ENCODE data around the gene UPF1.
"Not testable (repeated sequence)": the region's sequence is repeated elsewhere in the genome, so short reads cannot be mapped to it uniquely, and the experiment has no call there.

Gene UPF1

GRCh38 chr19:18799389-18799970, 32.3 kb upstream of the UPF1 start:
- DNase-seq (ENCODE audit: low read depth), result no peak

- DNase-seq (ENCODE audit: low read depth), result no peak
Observed at GRCh38 chr19:18800079-18800478, 31.7 kb upstream of the UPF1 start.

- DNase-seq (ENCODE audit: low read depth), result no peak
Observed at GRCh38 chr19:18800636-18801035, 31.1 kb upstream of the UPF1 start.

- DNase-seq (ENCODE audit: low read depth), result no peak
Observed at GRCh38 chr19:18802354-18802753, 29.4 kb upstream of the UPF1 start.

- DNase-seq (ENCODE audit: low read depth), result no peak
Observed at GRCh38 chr19:18803550-18804138, 28.1 kb upstream of the UPF1 start.

- DNase-seq (ENCODE audit: low read depth), result no peak
Observed at GRCh38 chr19:18804139-18804601, 27.6 kb upstream of the UPF1 start.

GRCh38 chr19:18804643-18805042, 27.1 kb upstream of the UPF1 start:
- no peak for DNase-seq (ENCODE audit: low read depth)

GRCh38 chr19:18807861-18808331, 23.9 kb upstream of the UPF1 start:
- DNase-seq (ENCODE audit: low read depth), result no peak

- DNase-seq (ENCODE audit: low read depth), result no peak
Observed at GRCh38 chr19:18809149-18809868, 22.4 kb upstream of the UPF1 start.

GRCh38 chr19:18811638-18812037, 20.1 kb upstream of the UPF1 start:
- DNase-seq (ENCODE audit: low read depth), result not testable (repeated sequence)

GRCh38 chr19:18814063-18814462, 17.7 kb upstream of the UPF1 start:
- no peak for DNase-seq (ENCODE audit: low read depth)

GRCh38 chr19:18815673-18816072, 16.1 kb upstream of the UPF1 start:
- DNase-seq (ENCODE audit: low read depth), result no peak

- not testable (repeated sequence) for DNase-seq (ENCODE audit: low read depth)
Observed at GRCh38 chr19:18816645-18817044, 15.1 kb upstream of the UPF1 start.

- no peak for DNase-seq (ENCODE audit: low read depth)
Observed at GRCh38 chr19:18817574-18817973, 14.2 kb upstream of the UPF1 start.

GRCh38 chr19:18828786-18829185, 3.0 kb upstream of the UPF1 start:
- no peak for DNase-seq (ENCODE audit: low read depth)

- DNase-seq (ENCODE audit: low read depth), result no peak
Observed at GRCh38 chr19:18830488-18830887, 1.3 kb upstream of the UPF1 start.

GRCh38 chr19:18832306-18833140, 764 bp downstream of the UPF1 start:
- peak; percentile 25 for DNase-seq (ENCODE audit: low read depth)

- no peak for DNase-seq (ENCODE audit: low read depth)
Observed at GRCh38 chr19:18833141-18833476, 1.4 kb downstream of the UPF1 start.

GRCh38 chr19:18833849-18834643, 2.3 kb downstream of the UPF1 start:
- DNase-seq (ENCODE audit: low read depth), result no peak

GRCh38 chr19:18834644-18834984, 2.9 kb downstream of the UPF1 start:
- no peak for DNase-seq (ENCODE audit: low read depth)

- DNase-seq (ENCODE audit: low read depth), result no peak
Observed at GRCh38 chr19:18839465-18840287, 7.9 kb downstream of the UPF1 start.
